DMS 273 treated with DMSO at 0.1 percent for 48 hours (cell line): ENCODE results near the gene LIX1L.

Experiments
- DNase-seq: peaks from one replicate; lab custom pipeline; 2025; lab: John Stamatoyannopoulos, UW

Gene LIX1L

GRCh38 chr1:145957443-145958319 lies at the start of gene LIX1L:
LIX1L (minus strand) TSS chr1:145958017; CDS start chr1:145957927, 90 bp downstream.
- DNase-seq, result peak; percentile 96

- no peak for DNase-seq
Observed at GRCh38 chr1:146001709-146002108, 43.9 kb upstream of the LIX1L start.

- DNase-seq, result peak; percentile 20
Observed at GRCh38 chr1:145999321-146000024, 41.7 kb upstream of the LIX1L start.

- DNase-seq, result peak; percentile 16
Observed at GRCh38 chr1:145997718-145998023, 39.9 kb upstream of the LIX1L start.

- no peak for DNase-seq
Observed at GRCh38 chr1:145997016-145997717, 39.4 kb upstream of the LIX1L start.

GRCh38 chr1:145996433-145997015 lies 38.7 kb upstream of the LIX1L start, which contains the start of gene TXNIP:
TXNIP (minus strand) TSS chr1:145996579; CDS start chr1:145996266, 313 bp downstream.
- peak; percentile 96 for DNase-seq

- no peak for DNase-seq
Observed at GRCh38 chr1:145995964-145996432, 38.2 kb upstream of the LIX1L start.

GRCh38 chr1:145995148-145995881 lies 37.5 kb upstream of the LIX1L start:
- no peak for DNase-seq

GRCh38 chr1:145994391-145995120 lies 36.7 kb upstream of the LIX1L start:
- no peak for DNase-seq

GRCh38 chr1:145993618-145994390 lies 36.0 kb upstream of the LIX1L start:
- DNase-seq, result no peak

GRCh38 chr1:145992958-145993617 lies 35.3 kb upstream of the LIX1L start:
- DNase-seq, result no peak

- no peak for DNase-seq
Observed at GRCh38 chr1:145992502-145992936, 34.7 kb upstream of the LIX1L start.

GRCh38 chr1:145991735-145992412 lies 34.1 kb upstream of the LIX1L start:
- peak; percentile 34 for DNase-seq

GRCh38 chr1:145990249-145990855 lies 32.5 kb upstream of the LIX1L start:
- no peak for DNase-seq

GRCh38 chr1:145988773-145989172 lies 31.0 kb upstream of the LIX1L start:
- no peak for DNase-seq

GRCh38 chr1:145987926-145988325 lies 30.1 kb upstream of the LIX1L start:
- no peak for DNase-seq

GRCh38 chr1:145986551-145986950 lies 28.7 kb upstream of the LIX1L start:
- DNase-seq, result no peak
